HEK293 (cell line): Measurements from ENCODE around the gene HUNK.

Source experiments
- ATF2 ChIP-seq: fragments of 450-650 bp; formaldehyde crosslinking; IDR thresholded peaks from 2 replicates; pipeline ENCODE4 v1.5.1; 2016; ENCODE audit warnings: missing biosample characterization, missing genetic modification characterization, low read depth
- CTCF ChIP-seq: fragments of 450-650 bp; formaldehyde crosslinking; IDR thresholded peaks from 2 replicates; pipeline ENCODE4 v1.5.1; 2016; ENCODE audit warnings: missing biosample characterization, missing genetic modification characterization
- HOXD13 ChIP-seq: sonication (generic); formaldehyde crosslinking; IDR thresholded peaks from 2 replicates; pipeline ENCODE4 v1.8.0; 2022; ENCODE audit warnings: missing genetic modification reagents, borderline replicate concordance
- KLF10 ChIP-seq: fragments of 450-650 bp; IDR thresholded peaks from 2 replicates; pipeline ENCODE4 v1.5.1; 2018; ENCODE audit warnings: missing biosample characterization, mild to moderate bottlenecking, missing genetic modification characterization
- MYNN ChIP-seq: fragments of 450-650 bp; formaldehyde crosslinking; IDR thresholded peaks from 2 replicates; pipeline ENCODE4 v1.5.1; 2016; ENCODE audit warnings: missing biosample characterization, missing genetic modification characterization, borderline replicate concordance
- ZBTB11 ChIP-seq: fragments of 450-650 bp; formaldehyde crosslinking; conservative IDR thresholded peaks from 2 replicates; pipeline ENCODE4 v1.5.1; 2016; ENCODE audit warnings: low read depth, missing biosample characterization, missing genetic modification characterization
- ZNF214 ChIP-seq: fragments of 450-650 bp; formaldehyde crosslinking; IDR thresholded peaks from 2 replicates; pipeline ENCODE4 v1.5.1; 2017; ENCODE audit warnings: missing biosample characterization, mild to moderate bottlenecking, missing genetic modification characterization, borderline replicate concordance
- ZNF24 ChIP-seq: fragments of 450-650 bp; formaldehyde crosslinking; IDR thresholded peaks from 2 replicates; pipeline ENCODE4 v1.5.1; 2016; ENCODE audit warnings: missing biosample characterization, missing genetic modification characterization
- ZNF274 ChIP-seq, 2 experiments: fragments of 200-500 bp in 1 of 2; fragments of 450-650 bp in 1 of 2; sonication (Bioruptor generic) in 1 of 2; formaldehyde crosslinking in 1 of 2; IDR thresholded peaks; 2 replicates each; pipeline versions ENCODE4 v1.5.1 to v1.6.1; 2014 to 2016; ENCODE audit warnings: borderline replicate concordance in 1 of 2, inconsistent platforms in 1 of 2, low read length in 1 of 2, missing biosample characterization in 1 of 2, missing genetic modification characterization in 1 of 2
- ZNF626 ChIP-seq: fragments of 450-650 bp; sonication (Bioruptor Pico); formaldehyde crosslinking; IDR thresholded peaks from 2 replicates; pipeline ENCODE4 v1.5.1; 2018; ENCODE audit warnings: missing biosample characterization, missing genetic modification characterization, inconsistent platforms
- ZNF704 ChIP-seq: fragments of 450-650 bp; formaldehyde crosslinking; IDR thresholded peaks from 2 replicates; pipeline ENCODE4 v1.5.1; 2016; ENCODE audit warnings: missing biosample characterization, missing genetic modification characterization
- ZNF747 ChIP-seq: fragments of 450-650 bp; formaldehyde crosslinking; IDR thresholded peaks from 2 replicates; pipeline ENCODE4 v1.5.1; 2016; ENCODE audit warnings: missing biosample characterization, missing genetic modification characterization
- ZNF776 ChIP-seq: fragments of 450-650 bp; formaldehyde crosslinking; IDR thresholded peaks from 2 replicates; pipeline ENCODE4 v1.5.0; 2017; ENCODE audit warnings: missing biosample characterization, missing genetic modification characterization, borderline replicate concordance
- ZXDB ChIP-seq: fragments of 450-650 bp; formaldehyde crosslinking; IDR thresholded peaks from 2 replicates; pipeline ENCODE4 v1.5.1; 2016; ENCODE audit warnings: missing biosample characterization, missing genetic modification characterization

DNA sequence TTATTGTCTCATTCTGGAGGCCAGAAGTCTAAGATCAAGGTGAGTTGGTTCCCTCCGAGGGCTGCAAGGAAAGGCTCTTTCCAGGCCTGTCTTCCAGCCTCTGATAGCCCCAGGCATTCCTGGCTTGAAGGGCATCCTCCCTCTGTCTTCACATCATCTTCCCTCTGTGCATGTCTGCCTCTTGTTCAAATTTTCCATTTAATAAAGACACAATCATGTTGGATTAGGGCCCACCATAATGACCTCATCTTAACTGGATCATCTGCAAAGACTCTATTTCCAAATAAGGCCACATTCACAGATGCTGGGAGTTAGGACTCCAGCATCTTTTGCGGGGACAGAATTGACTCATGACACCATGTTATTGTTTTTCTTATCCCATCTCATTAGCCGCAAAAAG, 24.5 kb downstream of the HUNK start:
- peak; percentile 69 for TF ChIP-seq ATF2 (tag by site-specific recombination)
- no peak for TF ChIP-seq ZNF776 (tag by site-specific recombination)
- TF ChIP-seq ZNF214 (tag by site-specific recombination): no peak
- no peak for TF ChIP-seq CTCF
- TF ChIP-seq HOXD13 (CRISPR knock-in tag): no peak
- no peak for TF ChIP-seq ZNF704 (tag by site-specific recombination)
- no peak for TF ChIP-seq ZNF626 (tag by site-specific recombination)
- TF ChIP-seq ZNF24 (tag by site-specific recombination): no peak
- no peak for TF ChIP-seq ZXDB
- no peak for TF ChIP-seq KLF10 (tag by site-specific recombination)
- no peak for TF ChIP-seq ZNF274 (IDR thresholded peaks at IDR 0.05; ENCODE audit: low read length)
- TF ChIP-seq ZNF274 (tag by site-specific recombination; IDR thresholded peaks at IDR 0.05; ENCODE audit: borderline replicate concordance): no peak
- no peak for TF ChIP-seq MYNN (tag by site-specific recombination)
- TF ChIP-seq ZNF747 (tag by site-specific recombination): no peak
- TF ChIP-seq ZBTB11: no peak
